B cell (primary cell): ENCODE measurements around the gene PTPRN2. TPM values are rescaled to one million over a fixed set of nuclear protein-coding genes. Genes with fewer than 3 reads are reported as not detected.

ENCODE experiments used
- ATAC-seq: fragments of 200-7000 bp; cut with Tn5 transposase; one replicate; pipeline ENCODE4 v1.10.0; 2021; ENCODE audit warnings: low read depth, mild to moderate bottlenecking, moderate number of reproducible peaks, moderate library complexity
- CTCF ChIA-PET: fragments of 350-600 bp; sonication (Branson Sonifier 250); formaldehyde crosslinking; loops from one replicate; lab custom pipeline; 2021; ENCODE audit warnings: antibody characterized with exemption, inconsistent platforms; lab: Charles Lee
- POLR2A ChIA-PET: fragments of 350-600 bp; sonication (Branson Sonifier 250); formaldehyde crosslinking; loops from one replicate; lab custom pipeline; 2021; ENCODE audit warnings: antibody characterized with exemption; lab: Charles Lee
- DNase-seq: peaks from one replicate; pipeline ENCODE4 v3.0.0; 2013
- H2AFZ ChIP-seq: 2 replicates; pipeline ENCODE4 v1.6.1; 2012; ENCODE audit warnings: mild to moderate bottlenecking, low read depth, low read length; ENCODE audit not compliant: insufficient read depth, poor library complexity, severe bottlenecking
- H3K27ac ChIP-seq, 2 donors: 1 replicate in 1 of 2; 2 replicates in 1 of 2; pipeline ENCODE4 v1.5.1; 2012 to 2013; ENCODE audit warnings: low read length in 2 of 2, mild to moderate bottlenecking in 2 of 2, moderate library complexity in 1 of 2
- H3K27me3 ChIP-seq, 4 experiments: fragments of 200-600 bp in 1 of 4; sonication (generic) in 1 of 4; replicated peaks in 1 of 4; 1 replicate in 2 of 4; 2 replicates in 2 of 4; pipeline versions ENCODE4 v1.6.1 to v1.7.0; 2013 to 2016; ENCODE audit warnings: low read length in 3 of 4, mild to moderate bottlenecking in 2 of 4, mixed read lengths in 1 of 4, moderate library complexity in 1 of 4; ENCODE audit not compliant: insufficient read depth in 4 of 4, control insufficient read depth in 3 of 4; ENCODE audit errors: control extremely low read depth in 1 of 4
- H3K36me3 ChIP-seq, 2 experiments: replicated peaks in 1 of 2; 1 replicate in 1 of 2; 2 replicates in 1 of 2; pipeline versions ENCODE4 v1.6.1 to v1.7.1; 2013; ENCODE audit warnings: low read length in 1 of 2; ENCODE audit not compliant: insufficient read depth in 2 of 2, control insufficient read depth in 1 of 2; ENCODE audit errors: control extremely low read depth in 1 of 2, extremely low read depth in 1 of 2
- H3K4me1 ChIP-seq, 2 donors: fragments of 200-600 bp in 1 of 2; sonication (generic) in 1 of 2; 1 replicate in 1 of 2; 2 replicates in 1 of 2; pipeline versions ENCODE4 v1.5.1 to v1.6.1; 2013 to 2017; ENCODE audit warnings: low read length in 2 of 2; ENCODE audit not compliant: control insufficient read depth in 2 of 2, insufficient read depth in 2 of 2
- H3K4me2 ChIP-seq: replicated peaks from 2 replicates; pipeline ENCODE3; 2012; ENCODE audit warnings: mild to moderate bottlenecking, low read depth, low read length; ENCODE audit not compliant: poor library complexity, severe bottlenecking
- H3K4me3 ChIP-seq, 5 experiments: fragments of 200-600 bp in 1 of 5; sonication (generic) in 1 of 5; 1 replicate in 3 of 5; 2 replicates in 2 of 5; pipeline versions ENCODE4 v1.5.1 to v1.7.0; 2011 to 2016; ENCODE audit warnings: low read length in 4 of 5, mild to moderate bottlenecking in 4 of 5, low read depth in 2 of 5, control low read depth in 1 of 5, moderate library complexity in 1 of 5; ENCODE audit not compliant: insufficient read depth in 1 of 5; ENCODE audit errors: control extremely low read depth in 1 of 5, extremely low read depth in 1 of 5
- H3K79me2 ChIP-seq: fragments of 200-600 bp; sonication (generic); one replicate; pipeline ENCODE4 v1.6.0; 2016; ENCODE audit warnings: low read length; ENCODE audit not compliant: control insufficient read depth, insufficient read depth
- H3K9ac ChIP-seq: fragments of 200-600 bp; sonication (generic); 2 replicates; pipeline ENCODE4 v1.6.1; 2017; ENCODE audit warnings: mild to moderate bottlenecking, low read length, moderate library complexity
- H3K9me3 ChIP-seq, 3 donors: one replicate each; pipeline versions ENCODE4 v1.6.1 to v1.7.1; 2013; ENCODE audit warnings: low read length in 2 of 3; ENCODE audit not compliant: control insufficient read depth in 2 of 3, insufficient read depth in 1 of 3; ENCODE audit errors: control extremely low read depth in 1 of 3
- H4K20me1 ChIP-seq: 2 replicates; pipeline ENCODE4 v1.6.0; 2012; ENCODE audit warnings: mild to moderate bottlenecking, low read length; ENCODE audit not compliant: insufficient read depth, control insufficient read depth, poor library complexity, severe bottlenecking
- H3K27ac Mint-ChIP-seq: one replicate; pipeline ENCODE4 v1.8.0; 2021; ENCODE audit warnings: mixed read lengths
- H3K27me3 Mint-ChIP-seq: one replicate; pipeline ENCODE4 v1.8.0; 2021; ENCODE audit warnings: mixed read lengths
- H3K4me1 Mint-ChIP-seq: one replicate; pipeline ENCODE4 v1.8.0; 2021; ENCODE audit warnings: mixed read lengths
- H3K4me3 Mint-ChIP-seq: one replicate; pipeline ENCODE4 v1.8.0; 2021; ENCODE audit warnings: mixed read lengths
- H3K9me3 Mint-ChIP-seq: one replicate; pipeline ENCODE4 v1.8.0; 2022; ENCODE audit warnings: mixed read lengths; ENCODE audit not compliant: insufficient read depth
- EZH2 ChIP-seq: IDR thresholded peaks from 2 replicates; pipeline ENCODE4 v1.6.1; 2012; ENCODE audit warnings: borderline replicate concordance, low read depth, mild to moderate bottlenecking, moderate library complexity, low read length; ENCODE audit not compliant: insufficient read depth, poor library complexity, severe bottlenecking
- WGBS: methylation state at CpG from one replicate; pipeline ENCODE4 v1.1.5; 2013; ENCODE audit warnings: missing lambda C conversion rate; ENCODE audit not compliant: insufficient coverage; 5-methylcytosine and 5-hydroxymethylcytosine counted together
- intact Hi-C: fragments of 100-400 bp; cut with micrococcal nuclease; formaldehyde crosslinking; loops from one replicate; pipeline ENCODE4 v1.10.0; 2022
- polyA plus RNA-seq: library from polyadenylated mRNA; depleted of rRNA; stranded (reverse); fragments of >200 nt; gene quantifications from 2 replicates; pipeline ENCODE4 v1.2.3, GENCODE V29; 2012
- total RNA-seq, 2 donors: library from RNA; stranded (reverse); fragments of 120-200 nt in 1 of 2; gene quantifications; 1 replicate in 1 of 2; 2 replicates in 1 of 2; pipeline versions ENCODE4 v1.2.3 to v1.2.4, GENCODE V29; 2013 to 2022
- TF ChIP-seq, protein P1 (sequence below): fragments of 200-600 bp; IDR thresholded peaks from one replicate; pipeline ENCODE4 v1.8.0; 2022; ENCODE audit warnings: antibody characterized with exemption, mild to moderate bottlenecking

PTPRN2 gene
- total and polyA plus RNA-seq, 2 donors (not counting 1 experiment from before 2014, with no cell fraction given), result 2.0 to 5.0 TPM

DNA sequence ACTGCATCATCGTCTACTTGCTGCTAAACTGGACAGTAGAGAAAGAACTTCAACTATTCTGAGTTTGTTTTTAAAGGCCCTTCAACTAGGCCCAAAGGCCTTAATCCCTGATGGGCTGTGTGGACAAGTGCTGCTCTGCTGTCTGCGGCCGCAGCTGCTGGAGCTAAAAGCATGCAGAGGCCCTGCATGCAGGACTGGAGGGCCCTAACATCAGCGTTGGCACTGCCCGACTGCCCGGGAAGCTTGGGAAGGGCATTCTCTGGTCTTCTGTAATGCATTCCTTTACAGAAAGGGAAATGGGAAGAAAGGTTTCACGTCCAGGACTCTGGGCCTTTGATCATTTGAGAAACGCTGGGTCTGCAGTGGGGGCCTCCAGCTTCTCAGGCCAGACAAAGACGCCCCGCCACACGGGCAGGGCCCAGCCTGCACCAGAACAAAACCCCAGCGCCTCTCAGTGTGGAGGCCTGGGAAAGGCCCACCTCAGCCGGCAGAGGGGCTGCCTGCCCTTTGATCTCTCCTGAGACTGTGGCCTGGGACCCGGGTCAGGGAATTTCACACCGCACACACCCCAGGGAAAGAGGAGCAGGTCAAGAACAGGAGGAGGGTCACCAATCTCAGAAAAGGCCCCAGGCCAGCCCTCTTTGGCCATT lies 1021.5 kb downstream of the PTPRN2 start:
- Mint-ChIP-seq H3K27ac (no peak overlapping the region), H3K4me3 (no peak overlapping the region), H3K27me3 (no peaks in the 10 kb centered on the region), H3K4me1 (peaks cover 33% of the 10 kb centered on the region), H3K9me3 (no peaks in the 10 kb centered on the region)
- DNase-seq, result no peak
- POLR2A ChIA-PET, result no interaction called here
- Histone ChIP-seq H3K36me3 (no peaks in the 10 kb centered on the region), H3K9ac (no peak overlapping the region), H3K27ac (no peak overlapping the region), H3K4me3 (no peak overlapping the region), H3K9me3 (peaks cover 0 to 20% (median 0%) of the 10 kb centered on the region in 3 donors), H3K4me1 (peaks cover 13 to 17% of the 10 kb centered on the region in 2 donors), H3K4me2 (no peak overlapping the region), H2AFZ (no peak overlapping the region), H3K79me2 (peaks cover 27% of the 10 kb centered on the region), H4K20me1 (peaks cover 4% of the 10 kb centered on the region), H3K27me3 (no peaks in the 10 kb centered on the region)
- 96% methylated on average over 15 of the region's 15 CpGs for WGBS
- TF ChIP-seq EZH2, result no peak
- TF ChIP-seq, protein P1, sequence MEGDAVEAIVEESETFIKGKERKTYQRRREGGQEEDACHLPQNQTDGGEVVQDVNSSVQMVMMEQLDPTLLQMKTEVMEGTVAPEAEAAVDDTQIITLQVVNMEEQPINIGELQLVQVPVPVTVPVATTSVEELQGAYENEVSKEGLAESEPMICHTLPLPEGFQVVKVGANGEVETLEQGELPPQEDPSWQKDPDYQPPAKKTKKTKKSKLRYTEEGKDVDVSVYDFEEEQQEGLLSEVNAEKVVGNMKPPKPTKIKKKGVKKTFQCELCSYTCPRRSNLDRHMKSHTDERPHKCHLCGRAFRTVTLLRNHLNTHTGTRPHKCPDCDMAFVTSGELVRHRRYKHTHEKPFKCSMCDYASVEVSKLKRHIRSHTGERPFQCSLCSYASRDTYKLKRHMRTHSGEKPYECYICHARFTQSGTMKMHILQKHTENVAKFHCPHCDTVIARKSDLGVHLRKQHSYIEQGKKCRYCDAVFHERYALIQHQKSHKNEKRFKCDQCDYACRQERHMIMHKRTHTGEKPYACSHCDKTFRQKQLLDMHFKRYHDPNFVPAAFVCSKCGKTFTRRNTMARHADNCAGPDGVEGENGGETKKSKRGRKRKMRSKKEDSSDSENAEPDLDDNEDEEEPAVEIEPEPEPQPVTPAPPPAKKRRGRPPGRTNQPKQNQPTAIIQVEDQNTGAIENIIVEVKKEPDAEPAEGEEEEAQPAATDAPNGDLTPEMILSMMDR, result no peak
- ATAC-seq, result no peak
- intact Hi-C loops, result no loop called here
- CTCF ChIA-PET, result no interaction called here

DNA sequence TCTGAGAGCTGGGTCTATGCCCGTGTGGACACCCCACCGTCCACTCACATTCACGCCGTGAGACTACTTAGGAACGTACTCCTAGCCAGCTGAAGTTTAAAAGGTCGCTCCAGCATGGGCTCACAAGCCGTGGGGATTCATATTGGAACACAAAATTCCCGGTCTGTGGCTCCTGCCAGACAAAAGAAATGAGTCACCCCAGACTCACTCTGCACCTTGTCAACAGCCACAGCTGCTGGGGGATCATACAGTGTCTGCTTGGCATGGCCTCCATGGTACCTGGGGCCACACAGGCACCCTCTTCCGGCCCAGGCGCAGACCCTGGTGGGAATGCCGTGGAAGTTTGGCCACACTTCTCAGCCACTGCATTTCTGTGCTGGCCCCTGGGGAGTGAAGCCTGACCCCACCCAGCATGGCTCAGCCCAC lies 1022.4 kb downstream of the PTPRN2 start:
- peaks cover 27% of the 10 kb centered on the region for H3K79me2 ChIP-seq
- intact Hi-C loops, result no loop called here
- ChIA-PET POLR2A (no interaction called here), CTCF (no interaction called here)
- Mint-ChIP-seq H3K4me3 (no peak overlapping the region), H3K27me3 (no peaks in the 10 kb centered on the region), H3K27ac (no peak overlapping the region), H3K9me3 (no peaks in the 10 kb centered on the region), H3K4me1 (peaks cover 33% of the 10 kb centered on the region)
- H3K9ac ChIP-seq, result no peak overlapping the region
- H3K27ac ChIP-seq, result no peak overlapping the region
- WGBS, result 94% methylated on average over 11 of the region's 11 CpGs
- DNase-seq (no peak), ATAC-seq (no peak)
- peaks cover 4% of the 10 kb centered on the region for H4K20me1 ChIP-seq
- no peak overlapping the region for H2AFZ ChIP-seq
- H3K9me3 ChIP-seq, result peaks cover 0 to 20% (median 0%) of the 10 kb centered on the region in 3 donors
- H3K36me3 ChIP-seq, result no peaks in the 10 kb centered on the region
- peaks cover 13 to 17% of the 10 kb centered on the region in 2 donors for H3K4me1 ChIP-seq
- H3K4me2 ChIP-seq, result no peak overlapping the region
- TF ChIP-seq, protein P1, result no peak
- no peak for TF ChIP-seq EZH2
- H3K4me3 ChIP-seq, result no peak overlapping the region
- no peaks in the 10 kb centered on the region for H3K27me3 ChIP-seq
